Stimulated activated CD4-positive, alpha-beta T cell treated with anti-CD3 and anti-CD28 coated beads, Interleukin-1b, Interleukin-23, amount 100 ng/mL, for 4 hours (primary cell): ENCODE data around the gene NDUFB7.
"Not testable (repeated sequence)": the region's sequence is repeated elsewhere in the genome, so short reads cannot be mapped to it uniquely, and the experiment has no call there.

ENCODE experiments used
- DNase-seq, 2 donors: peaks; one replicate each; pipeline ENCODE4 v3.0.0-alpha.2; 2020; ENCODE audit warnings: low read depth in 2 of 2

The NDUFB7 gene

GRCh38 chr19:14553042-14553938, 18.6 kb downstream of the NDUFB7 start:
- no peak for DNase-seq

- DNase-seq, result not testable (repeated sequence)
Measured at GRCh38 chr19:14552006-14552360, 19.9 kb downstream of the NDUFB7 start.

GRCh38 chr19:14551134-14552005, 20.5 kb downstream of the NDUFB7 start:
- peak; percentile 52 to 54 for DNase-seq

GRCh38 chr19:14550201-14550754, 21.6 kb downstream of the NDUFB7 start:
- DNase-seq, result no peak

GRCh38 chr19:14545716-14546082, 26.2 kb downstream of the NDUFB7 start:
- DNase-seq, result no peak

- no peak for DNase-seq
Measured at GRCh38 chr19:14544977-14545715, 26.7 kb downstream of the NDUFB7 start.

GRCh38 chr19:14544047-14544446, 27.8 kb downstream of the NDUFB7 start:
- no peak for DNase-seq

- DNase-seq, result no peak
Measured at GRCh38 chr19:14542711-14543328, 29.0 kb downstream of the NDUFB7 start.

GRCh38 chr19:14541979-14542378, 29.9 kb downstream of the NDUFB7 start:
- DNase-seq, result not testable (repeated sequence)

- no peak for DNase-seq
Measured at GRCh38 chr19:14540741-14541525, 30.9 kb downstream of the NDUFB7 start.

GRCh38 chr19:14536926-14537692, 34.8 kb downstream of the NDUFB7 start:
- DNase-seq, result peak in 1 of 2 donors; percentile 31

GRCh38 chr19:14533450-14533849, 38.4 kb downstream of the NDUFB7 start:
- DNase-seq, result no peak

GRCh38 chr19:14530506-14530905, 41.4 kb downstream of the NDUFB7 start:
- no peak for DNase-seq

GRCh38 chr19:14530005-14530348, 41.9 kb downstream of the NDUFB7 start:
- DNase-seq, result no peak

GRCh38 chr19:14529254-14530004, 42.4 kb downstream of the NDUFB7 start, which contains the start of gene TECR:
Gene TECR, plus strand, starts transcription at chr19:14529594. Its CDS starts 103 bp downstream, at chr19:14529697.
- peak; percentile 100 for DNase-seq

- DNase-seq, result no peak
Measured at GRCh38 chr19:14528419-14529253, 43.2 kb downstream of the NDUFB7 start.

GRCh38 chr19:14526423-14526822, 45.4 kb downstream of the NDUFB7 start:
- DNase-seq, result no peak

GRCh38 chr19:14525729-14526128, 46.1 kb downstream of the NDUFB7 start:
- no peak for DNase-seq
